Measurements from ENCODE around the gene EPRS1.
"Not testable (repeated sequence)": the region's sequence is repeated elsewhere in the genome, so short reads cannot be mapped to it uniquely, and the experiment has no call there.

The EPRS1 gene

DNA sequence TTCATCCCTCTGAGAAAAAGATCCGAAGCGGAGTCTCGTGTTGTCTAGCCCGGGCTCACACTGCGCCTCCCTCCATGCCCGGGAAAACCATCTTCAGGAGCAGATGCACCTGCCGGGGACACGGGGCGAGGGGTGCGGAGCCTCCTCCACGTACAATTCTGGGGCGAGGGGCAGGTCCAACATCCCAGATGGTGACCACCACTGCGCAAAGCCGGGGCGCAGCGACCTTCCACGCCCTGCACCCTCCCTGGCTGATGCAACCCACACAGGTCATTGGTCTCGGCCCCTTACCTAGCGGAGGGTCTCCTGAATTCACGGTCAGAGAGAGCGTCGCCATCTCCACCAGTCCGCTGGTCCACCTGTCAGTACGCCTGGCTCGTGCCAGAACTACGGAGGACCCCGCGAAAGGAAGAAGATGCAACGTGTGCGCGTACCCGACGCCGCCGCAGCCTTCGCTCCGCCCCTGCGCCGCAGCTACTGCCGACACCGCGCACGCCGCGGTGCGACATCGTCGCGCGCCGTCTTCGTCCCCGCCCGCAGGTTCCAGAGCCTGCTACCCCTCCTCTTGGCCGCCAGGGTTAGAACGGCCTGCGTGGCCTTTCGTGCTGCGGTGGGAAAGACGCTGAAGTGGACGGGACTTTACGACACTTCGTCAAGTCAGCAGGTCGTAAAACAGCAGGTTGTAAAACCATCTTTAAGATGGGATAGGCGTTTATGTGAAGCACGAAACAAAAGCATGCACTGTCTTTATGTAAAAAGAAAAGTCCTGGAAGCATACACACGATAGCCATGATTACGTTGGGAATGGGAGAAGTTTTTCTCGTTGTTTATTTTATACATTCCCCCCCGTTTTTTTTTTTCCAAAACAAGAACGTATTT, at the start of gene EPRS1:
Gene EPRS1 (minus strand): TSS at position 454 of the 879 bp plus-strand sequence. CDS start 117 bp downstream, at position 337.
- peak; percentile 80 to 90 for DNase-seq (ENCODE audit: low read depth in 2 of 2)

DNA sequence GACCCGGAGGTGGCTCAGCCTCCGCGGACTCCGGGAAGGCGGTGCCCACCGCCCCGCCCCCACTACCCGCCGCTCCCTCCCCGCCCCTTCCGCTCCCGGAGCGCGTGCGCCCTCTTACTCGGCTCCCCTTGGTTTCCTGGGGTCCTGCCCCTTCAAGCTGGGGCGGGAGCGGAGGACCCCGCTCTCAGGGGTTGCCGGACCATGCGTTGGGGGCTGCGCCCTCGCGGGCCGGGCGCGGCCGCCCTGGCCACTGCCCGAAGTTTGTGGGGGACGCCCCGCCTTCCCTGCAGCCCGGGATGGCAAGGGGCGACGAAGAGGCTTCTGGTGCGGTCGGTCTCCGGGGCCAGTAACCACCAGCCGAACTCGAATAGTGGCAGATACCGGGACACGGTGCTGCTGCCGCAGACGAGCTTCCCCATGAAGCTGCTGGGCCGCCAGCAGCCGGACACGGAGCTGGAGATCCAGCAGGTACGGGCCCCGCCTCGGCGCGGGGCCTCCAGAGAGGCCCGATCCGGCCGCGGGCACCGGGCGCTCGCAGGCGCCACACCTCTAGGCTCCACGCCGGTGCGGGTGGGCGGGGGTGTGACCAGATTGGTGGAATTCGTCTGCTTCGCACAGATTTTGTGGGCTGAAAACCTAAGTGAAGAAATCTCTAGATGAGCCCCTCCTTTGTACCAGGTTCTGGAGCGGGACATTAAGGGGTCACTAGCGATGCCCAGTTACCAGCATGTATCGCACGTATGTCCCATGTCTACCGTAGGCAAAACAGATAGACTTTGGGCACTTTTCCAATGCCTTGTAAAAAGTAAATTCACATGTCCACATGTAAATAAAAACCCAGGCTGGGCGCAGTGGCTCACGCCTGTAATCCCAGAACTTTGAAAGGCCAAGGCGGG, 48.0 kb upstream of the EPRS1 start, which contains the start of gene IARS2:
Gene IARS2 (plus strand): TSS at position 117 of the 896 bp plus-strand sequence. CDS start 85 bp downstream, at position 202.
- peak; percentile 92 to 93 for DNase-seq (ENCODE audit: low read depth in 2 of 2)

DNA sequence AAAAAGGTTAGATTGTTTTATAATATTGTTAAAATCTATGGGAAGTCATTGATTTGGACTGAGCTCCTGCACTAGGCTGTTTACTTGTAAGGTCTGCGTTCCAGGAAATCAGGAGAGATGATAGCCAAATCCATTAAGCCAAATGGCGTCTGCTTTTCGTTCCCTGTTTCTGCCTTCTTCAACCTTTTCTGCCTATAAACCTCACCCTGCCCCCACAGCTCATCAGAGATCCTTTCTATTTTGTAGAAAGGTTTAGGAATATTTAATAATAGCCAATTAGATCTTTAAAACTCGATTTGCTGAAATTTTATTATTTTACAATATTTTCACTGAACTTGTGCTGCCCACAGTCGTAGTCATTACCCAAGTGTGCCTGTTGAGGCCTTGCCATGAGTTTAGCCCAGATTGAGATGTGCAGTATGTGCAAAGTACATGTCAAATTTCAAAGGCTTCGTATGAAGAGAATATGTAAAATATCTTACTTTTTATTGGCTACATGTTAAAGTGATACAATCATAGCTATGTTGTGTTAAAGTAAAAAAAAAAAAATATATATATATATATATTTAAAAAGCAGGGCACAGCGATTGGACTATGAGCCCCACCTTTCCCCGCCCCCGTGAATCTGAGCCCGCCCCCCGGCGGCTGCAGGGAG, 47.2 kb upstream of the EPRS1 start:
- DNase-seq (ENCODE audit: low read depth in 2 of 2), result no peak

DNA sequence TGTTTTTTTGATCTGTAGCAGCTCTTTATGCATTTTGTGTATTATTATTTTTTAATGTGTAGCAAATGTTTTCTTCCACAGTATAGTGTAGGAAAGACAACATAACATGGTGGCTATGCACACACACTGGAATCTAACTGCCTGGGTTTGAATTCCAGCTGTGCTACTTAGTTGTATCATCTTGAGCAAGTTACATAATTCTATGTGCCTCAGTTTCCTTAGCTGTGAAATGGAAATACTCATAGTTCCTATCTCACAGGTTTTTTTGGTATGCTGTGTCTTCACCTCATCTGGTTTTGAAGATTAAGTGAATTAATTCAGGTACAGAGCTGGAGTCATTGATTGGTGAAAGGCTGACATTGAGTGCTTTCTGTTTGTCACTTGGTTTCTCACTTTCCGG, 46.4 kb upstream of the EPRS1 start:
- no peak for DNase-seq (ENCODE audit: low read depth in 2 of 2)

DNA sequence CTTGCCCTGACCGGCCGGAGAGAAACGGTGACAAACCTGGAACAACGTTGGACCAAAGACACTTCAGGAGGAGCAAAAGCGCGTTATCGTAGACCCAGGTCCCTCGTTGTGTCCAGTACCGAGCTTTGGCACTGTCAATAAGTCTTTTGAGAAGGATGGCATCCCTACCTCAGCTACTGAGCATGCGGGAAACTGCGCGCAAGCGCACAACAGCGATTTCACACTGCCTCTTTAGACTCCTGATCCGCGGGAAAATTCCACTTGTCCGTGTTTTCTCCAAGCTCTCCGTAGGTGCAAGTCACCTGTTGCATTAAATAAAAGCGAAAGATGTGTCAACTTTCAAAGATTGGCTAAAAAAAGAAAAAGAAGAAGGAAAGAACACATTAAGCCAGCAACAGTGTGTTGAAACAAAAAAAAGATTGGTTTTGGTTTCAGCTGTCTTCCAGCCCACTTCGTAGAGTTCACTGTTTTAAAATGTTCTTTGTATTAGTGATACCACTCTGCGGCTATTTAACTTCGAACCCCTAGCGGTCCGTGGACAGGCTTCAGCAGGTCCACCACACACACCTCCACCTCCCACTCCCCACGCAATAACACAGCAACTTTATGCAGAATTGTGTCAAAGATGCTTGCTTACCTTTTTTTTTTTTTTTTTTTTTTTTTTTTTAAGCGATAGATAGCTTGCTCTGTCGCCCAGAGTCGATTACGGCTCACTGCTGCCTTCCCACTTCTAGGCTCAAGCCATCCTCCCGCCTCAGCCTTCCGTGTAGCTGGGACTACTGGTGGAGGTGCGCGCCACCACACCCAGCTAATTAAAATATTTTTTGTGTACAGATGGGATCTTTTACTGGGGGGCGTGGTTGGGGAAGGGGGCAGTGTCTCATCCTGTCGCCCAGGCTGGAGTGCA, 43.6 kb upstream of the EPRS1 start, which contains the start of gene BPNT1:
Gene BPNT1 (minus strand): TSS at position 139 of the 907 bp plus-strand sequence. CDS start 9,942 bp downstream, outside the sequence.
- peak; percentile 95 to 98 for DNase-seq (ENCODE audit: low read depth in 2 of 2)

DNA sequence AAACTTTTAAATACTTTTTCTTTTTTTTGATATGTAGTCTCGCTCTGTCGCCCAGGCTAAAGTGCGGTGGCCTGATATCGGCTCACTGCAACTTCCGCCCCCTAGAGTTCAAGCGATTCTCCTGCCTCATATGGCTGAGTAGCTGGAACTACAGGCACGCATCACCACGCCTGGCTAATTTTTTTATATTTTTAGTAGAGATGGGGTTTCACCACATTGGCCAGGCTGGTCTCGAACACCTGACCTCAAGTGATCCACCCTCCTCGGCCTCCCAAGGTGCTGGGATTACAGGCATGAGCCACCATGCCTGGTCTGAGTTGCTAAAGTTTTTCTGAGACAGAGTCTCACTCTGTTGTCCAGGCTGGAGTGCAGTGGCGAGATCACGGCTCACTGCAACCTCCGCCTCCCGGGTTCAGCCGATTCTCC, 40.0 kb upstream of the EPRS1 start:
- DNase-seq (ENCODE audit: low read depth in 2 of 2), result not testable (repeated sequence)

DNA sequence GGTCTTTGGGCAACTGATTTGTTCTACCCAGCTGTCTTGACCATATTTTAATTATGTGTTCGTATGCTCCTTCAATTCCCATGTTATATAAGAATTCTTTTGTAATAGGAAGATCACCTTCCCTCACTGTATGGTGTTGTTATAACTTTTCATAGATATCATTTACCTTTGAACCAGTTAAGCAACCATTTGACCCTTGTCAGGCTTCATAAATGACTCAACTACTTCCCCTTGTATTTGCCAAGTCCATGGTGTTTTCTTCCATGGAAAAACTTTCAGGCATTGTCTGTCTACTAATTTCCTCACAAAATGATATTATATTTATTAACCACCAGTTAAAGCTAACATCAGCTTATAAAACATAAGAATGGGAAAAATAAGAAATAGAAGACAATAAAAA, 38.2 kb upstream of the EPRS1 start:
- no peak for DNase-seq (ENCODE audit: low read depth in 2 of 2)

DNA sequence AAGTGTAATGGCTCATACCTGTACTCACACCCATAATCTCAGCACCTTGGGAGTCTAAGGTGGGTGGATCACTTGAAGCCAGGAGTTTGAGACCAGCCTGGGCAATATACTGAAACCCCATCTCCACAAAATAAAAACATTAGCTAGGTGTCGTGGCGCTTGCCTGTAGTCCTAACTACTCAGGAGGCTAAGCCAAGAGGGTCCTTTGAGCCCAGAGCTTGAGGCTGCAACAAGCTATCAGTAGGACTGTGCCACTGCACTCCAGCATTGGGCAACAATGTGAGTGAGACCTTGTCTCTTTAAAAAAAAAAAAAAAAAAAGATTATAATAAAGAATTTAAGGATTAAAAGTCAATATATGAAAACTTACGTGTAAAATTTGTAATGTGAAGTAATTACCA, 31.6 kb upstream of the EPRS1 start:
- DNase-seq (ENCODE audit: low read depth in 2 of 2), result no peak

DNA sequence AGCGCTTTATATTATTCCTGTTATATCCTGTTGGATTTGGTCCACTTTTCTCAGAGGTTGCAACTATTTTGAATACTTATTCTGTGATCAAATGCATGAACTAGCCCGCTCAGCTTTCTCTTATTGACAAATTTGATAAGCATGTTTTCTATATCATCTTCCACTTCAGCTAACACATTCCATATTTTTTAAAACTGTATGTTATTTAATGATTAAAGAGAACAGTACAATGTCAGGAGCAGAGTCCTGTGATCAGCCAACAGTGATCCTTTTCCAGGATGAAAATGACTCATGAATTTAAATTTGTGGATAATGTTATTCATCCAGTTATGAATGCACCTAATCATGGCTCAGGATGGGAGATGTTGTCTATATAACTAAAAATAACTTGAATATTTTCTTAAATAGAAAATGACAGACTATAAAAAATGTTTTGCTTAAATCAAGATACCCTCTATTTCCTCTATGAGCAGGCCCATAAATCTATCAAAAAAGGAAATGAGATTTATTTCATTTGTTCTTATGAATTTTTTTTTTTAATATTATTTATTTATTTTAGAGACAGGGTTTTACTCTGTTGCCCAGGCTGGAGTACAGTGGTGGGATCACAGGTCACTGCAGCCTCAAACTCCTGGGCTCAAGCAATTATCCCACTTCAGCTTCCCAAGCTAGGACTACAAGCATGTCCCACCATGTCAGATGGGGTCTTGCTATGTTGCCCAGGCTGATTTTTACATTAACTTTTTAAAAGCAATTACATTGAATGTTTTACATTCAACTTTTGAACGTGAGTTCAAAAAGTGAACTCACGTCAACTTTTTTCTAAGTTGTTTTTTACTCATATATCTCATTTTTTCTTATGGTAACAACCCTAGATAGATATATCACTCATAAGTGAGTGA, 30.8 kb upstream of the EPRS1 start:
- DNase-seq (ENCODE audit: low read depth in 2 of 2), result no peak

DNA sequence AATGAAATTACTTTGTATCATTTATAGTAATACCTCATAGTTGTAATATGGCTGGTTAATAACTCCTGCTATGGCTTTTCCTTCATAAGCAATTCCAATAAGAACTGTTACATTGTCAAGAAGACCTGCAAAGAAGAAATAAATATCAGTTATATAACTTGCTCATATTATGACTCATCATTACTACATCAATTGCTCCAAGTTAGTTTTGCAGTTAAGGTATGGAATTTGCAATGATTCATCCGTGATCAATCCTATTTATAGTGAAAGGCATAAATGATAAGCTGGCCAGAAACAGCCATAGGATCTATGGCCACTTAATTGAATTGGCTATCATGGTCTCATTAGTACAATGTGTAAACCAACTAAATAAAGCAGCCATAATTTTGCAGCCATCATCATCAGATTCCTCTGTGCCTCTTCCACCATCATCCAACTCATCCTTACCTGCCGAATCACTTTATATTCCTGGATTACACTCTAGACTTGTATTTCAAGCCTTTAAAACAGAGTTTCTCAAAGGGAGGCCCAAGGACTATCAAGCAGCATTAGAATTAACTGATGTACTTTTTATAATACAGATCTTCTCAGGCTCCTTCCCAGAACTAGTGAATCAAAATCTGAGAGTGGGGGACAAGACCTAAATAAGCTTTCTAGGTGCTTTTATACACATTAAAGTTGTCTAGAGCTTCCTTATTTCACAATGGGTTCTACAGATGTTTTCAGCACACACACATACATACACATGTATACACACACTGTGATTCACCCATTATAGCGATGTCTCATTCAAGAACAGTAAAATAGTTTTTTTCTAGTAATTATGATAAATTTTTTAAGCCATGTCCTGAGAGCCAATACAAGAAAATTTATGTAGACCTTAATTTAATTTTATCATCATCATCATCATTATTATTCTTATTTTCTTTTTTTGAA, 21.2 kb upstream of the EPRS1 start:
- no peak for DNase-seq (ENCODE audit: low read depth in 2 of 2)

DNA sequence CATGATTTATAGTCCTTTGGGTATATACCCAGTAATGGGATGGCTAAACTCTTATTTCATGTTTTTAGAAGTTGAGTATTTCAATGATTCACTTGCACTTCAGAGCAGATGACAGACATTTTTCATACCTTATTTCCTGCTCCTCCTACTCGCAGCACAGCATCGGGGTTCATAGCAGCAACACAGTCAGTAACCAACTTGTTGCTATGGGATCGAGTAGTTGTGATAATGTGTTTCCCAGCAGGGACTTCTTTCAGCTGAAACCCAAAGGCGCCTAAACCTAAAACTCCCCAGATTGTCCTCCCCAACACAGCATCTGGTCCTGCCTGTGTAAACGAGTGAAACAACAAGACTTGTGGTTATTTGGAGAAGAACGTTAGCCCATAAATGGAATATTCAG, 16.3 kb upstream of the EPRS1 start:
- no peak for DNase-seq (ENCODE audit: low read depth in 2 of 2)

DNA sequence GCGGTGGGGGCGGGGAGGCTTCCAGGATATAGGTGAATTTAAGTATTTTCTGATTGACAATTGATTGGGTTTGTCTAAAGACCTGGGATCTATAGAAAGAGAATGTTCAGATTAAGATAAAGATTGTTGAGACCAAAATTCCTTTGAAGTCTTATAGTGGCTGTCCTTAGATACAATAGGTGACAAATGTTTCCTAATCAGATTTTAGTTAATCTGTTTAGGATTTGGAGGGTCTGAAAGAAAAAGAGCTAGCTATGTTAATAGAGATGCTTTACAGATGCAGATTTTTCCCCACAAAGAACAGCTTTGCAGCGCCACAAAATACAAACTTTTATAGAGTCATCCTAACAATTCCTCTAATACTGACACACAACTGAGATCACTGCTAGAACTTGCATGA, 14.6 kb upstream of the EPRS1 start:
- no peak for DNase-seq (ENCODE audit: low read depth in 2 of 2)

DNA sequence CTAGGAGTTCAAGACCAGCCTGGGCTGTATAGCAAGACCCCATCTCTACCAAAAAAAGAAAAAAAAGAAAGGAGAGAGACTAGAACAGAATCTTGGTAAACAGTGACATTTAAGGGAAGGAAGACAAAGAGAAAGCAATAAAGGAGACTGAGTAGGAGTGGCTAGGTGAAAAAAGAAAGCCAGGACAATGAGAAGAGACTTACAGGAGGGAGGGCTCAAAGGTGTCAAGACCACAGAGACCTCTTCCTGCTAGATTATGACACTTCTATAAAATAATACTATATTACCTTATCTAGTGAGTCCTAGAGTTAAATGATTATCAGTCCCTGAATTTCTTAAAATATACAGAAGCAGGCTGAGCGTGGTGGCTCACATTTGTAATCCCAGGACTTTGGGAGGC, 10.1 kb upstream of the EPRS1 start:
- DNase-seq (ENCODE audit: low read depth in 2 of 2), result no peak

DNA sequence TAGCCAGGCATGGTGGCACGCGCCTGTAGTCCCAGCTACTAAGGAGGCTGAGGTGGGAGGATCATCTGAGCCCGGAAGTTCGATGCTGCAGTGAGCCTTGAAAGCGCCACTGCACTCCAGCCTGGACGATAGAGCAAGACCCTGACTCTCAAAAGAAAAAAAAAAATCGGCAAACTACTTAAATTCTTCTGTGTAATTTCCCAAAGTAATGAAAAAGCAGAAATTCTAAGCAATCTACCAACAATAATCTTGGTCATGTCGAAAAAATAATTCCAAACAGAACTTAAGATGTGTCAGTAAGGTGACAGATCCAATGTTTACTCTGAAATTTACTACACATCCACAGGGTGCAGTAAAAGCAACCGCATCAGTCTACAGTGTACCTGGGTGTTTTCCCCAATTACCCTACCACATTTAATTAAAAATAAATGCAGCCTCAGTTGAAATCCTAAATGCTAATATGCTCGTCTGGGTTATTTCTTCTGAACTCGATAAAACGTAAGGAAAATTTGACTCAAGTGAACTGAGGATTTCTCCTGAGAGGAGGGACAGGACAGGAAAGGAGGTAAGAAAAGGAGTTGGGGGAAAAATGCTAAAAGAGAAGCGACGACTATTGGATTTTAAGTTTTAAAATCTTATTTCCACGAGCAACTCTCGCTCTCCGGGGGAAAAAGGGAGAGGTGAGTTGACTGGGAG, 801 bp downstream of the EPRS1 start:
- DNase-seq (ENCODE audit: low read depth in 2 of 2), result no peak

DNA sequence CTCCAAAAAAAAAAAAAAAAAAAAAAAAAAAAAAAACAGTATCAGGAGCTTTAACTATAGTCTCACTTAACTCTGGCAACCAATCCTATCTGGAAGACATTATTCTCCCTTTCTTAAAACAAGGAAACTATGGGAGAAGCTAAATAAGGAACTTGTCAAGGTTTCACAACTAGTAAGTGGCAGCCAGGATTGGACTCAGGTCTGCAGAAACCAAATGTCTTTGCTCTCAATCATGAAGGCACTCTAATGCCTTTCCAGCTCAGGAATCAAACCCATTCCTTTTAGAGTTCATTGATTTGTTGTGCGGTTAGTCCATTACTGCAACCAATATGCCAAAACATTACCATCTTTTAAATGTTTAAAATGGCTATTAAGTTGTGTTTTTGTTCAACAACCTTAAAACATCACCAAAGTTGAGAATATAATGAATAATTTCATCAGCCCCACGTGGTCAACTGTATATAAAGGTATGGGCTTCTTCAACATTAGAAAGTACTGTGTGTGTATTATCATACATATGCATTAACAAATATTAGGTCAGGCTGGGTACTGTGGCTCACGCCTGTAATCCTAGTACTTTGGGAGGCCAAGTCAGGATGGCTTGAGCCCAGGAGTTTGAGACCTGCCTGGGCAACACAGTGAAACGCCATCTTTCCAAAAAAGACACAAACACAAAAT, 1.5 kb downstream of the EPRS1 start:
- no peak for DNase-seq (ENCODE audit: low read depth in 2 of 2)

DNA sequence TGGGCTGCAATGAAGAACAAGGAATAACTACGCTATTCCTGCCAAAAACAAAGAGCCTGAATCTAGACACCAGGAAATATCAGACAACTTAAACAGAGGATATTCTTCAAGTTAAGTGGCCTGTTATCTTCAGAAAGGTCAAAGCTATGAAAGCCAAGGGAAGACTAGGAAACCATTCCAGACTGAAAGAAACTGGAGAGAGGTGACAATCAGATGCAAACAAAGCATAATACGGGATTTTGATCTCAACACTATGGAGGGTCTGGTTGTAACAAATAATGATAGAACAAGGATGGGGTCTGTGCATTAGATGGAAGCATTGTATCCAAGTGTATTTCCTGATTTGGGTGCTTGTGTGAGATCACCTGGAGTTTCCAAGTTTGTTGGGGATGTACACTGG, 2.7 kb downstream of the EPRS1 start:
- no peak for DNase-seq (ENCODE audit: low read depth in 2 of 2)

DNA sequence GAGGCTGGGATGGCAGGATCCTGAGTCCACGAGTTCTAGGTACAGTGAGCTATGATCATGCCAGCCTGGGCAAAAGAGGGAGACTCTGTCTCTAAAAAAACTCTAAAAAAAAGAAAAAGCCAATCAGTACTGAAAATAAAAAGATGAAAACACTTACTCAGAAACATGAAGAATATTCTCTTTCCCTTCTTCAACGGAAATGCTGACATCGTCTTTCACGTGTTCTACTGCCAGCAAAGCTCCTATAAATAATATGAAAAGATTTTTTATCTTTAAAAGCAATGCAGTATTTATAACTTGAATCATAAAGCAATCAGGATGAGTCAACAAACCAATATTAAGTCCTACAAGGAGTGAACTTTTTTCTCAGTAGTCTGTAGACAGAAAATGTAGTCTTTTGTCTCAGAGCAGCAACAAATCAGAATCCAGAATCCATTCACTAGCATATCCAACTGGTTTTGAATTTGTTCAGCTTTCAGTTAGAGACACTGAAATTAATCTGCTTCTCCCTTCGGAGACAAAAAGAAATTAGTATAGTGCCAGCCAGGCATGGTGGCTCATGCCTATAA, 6.2 kb downstream of the EPRS1 start:
- no peak for DNase-seq (ENCODE audit: low read depth in 2 of 2)

Measured in stimulated activated CD4-positive, alpha-beta T cell treated with anti-CD3 and anti-CD28 coated beads, Interleukin-4, amount 100 ng/mL, for 48 hours (primary cell).